Trophoblast cell (in vitro differentiated cells and primary cell): ENCODE data around the gene PRR12.
A peak's percentile ranks its signal among the peaks of the same experiment; 100 is the strongest.

ENCODE experiments used
- DNase-seq, 2 donors: peaks; one replicate each; pipeline ENCODE4 v3.0.0-alpha.2; 2016
- H2AFZ ChIP-seq: 2 replicates; pipeline ENCODE4 v1.6.1; 2013; ENCODE audit warnings: low read length, moderate library complexity, mild to moderate bottlenecking; ENCODE audit not compliant: insufficient read depth, poor library complexity
- H2AK5ac ChIP-seq: 2 replicates; pipeline ENCODE4 v1.6.1; 2013; ENCODE audit warnings: mild to moderate bottlenecking, low read length
- H2BK120ac ChIP-seq: 2 replicates; pipeline ENCODE4 v1.6.1; 2013; ENCODE audit warnings: low read length, mild to moderate bottlenecking, moderate library complexity; ENCODE audit not compliant: insufficient read depth, poor library complexity
- H2BK12ac ChIP-seq: 2 replicates; pipeline ENCODE4 v1.6.1; 2013; ENCODE audit warnings: mild to moderate bottlenecking, low read length, moderate library complexity
- H2BK5ac ChIP-seq: 2 replicates; pipeline ENCODE4 v1.6.1; 2013; ENCODE audit warnings: low read length, low read depth, moderate library complexity, mild to moderate bottlenecking; ENCODE audit not compliant: poor library complexity
- H3K14ac ChIP-seq: 2 replicates; pipeline ENCODE4 v1.6.1; 2013; ENCODE audit warnings: mild to moderate bottlenecking, low read length
- H3K18ac ChIP-seq: 2 replicates; pipeline ENCODE4 v1.6.1; 2013; ENCODE audit warnings: mild to moderate bottlenecking, low read length
- H3K23ac ChIP-seq: 2 replicates; pipeline ENCODE4 v1.6.1; 2013; ENCODE audit warnings: low read length
- H3K27ac ChIP-seq: 2 replicates; pipeline ENCODE4 v1.5.1; 2013; ENCODE audit warnings: low read depth, mild to moderate bottlenecking, inconsistent platforms, low read length, moderate library complexity
- H3K27me3 ChIP-seq: 2 replicates; pipeline ENCODE4 v1.6.1; 2013; ENCODE audit warnings: inconsistent platforms, mild to moderate bottlenecking, low read length, moderate library complexity; ENCODE audit not compliant: insufficient read depth
- H3K36me3 ChIP-seq, 2 experiments: 1 replicate in 1 of 2; 2 replicates in 1 of 2; pipeline ENCODE4 v1.6.1; 2013; ENCODE audit warnings: low read length in 2 of 2, mild to moderate bottlenecking in 2 of 2, moderate library complexity in 1 of 2; ENCODE audit not compliant: insufficient read depth in 2 of 2, control insufficient read depth in 1 of 2
- H3K4ac ChIP-seq: 2 replicates; pipeline ENCODE4 v1.6.1; 2013; ENCODE audit warnings: low read depth, mild to moderate bottlenecking, low read length, moderate library complexity
- H3K4me1 ChIP-seq, 2 experiments: 1 replicate in 1 of 2; 2 replicates in 1 of 2; pipeline ENCODE4 v1.6.1; 2013; ENCODE audit warnings: low read length in 2 of 2, mild to moderate bottlenecking in 2 of 2, moderate library complexity in 1 of 2; ENCODE audit not compliant: insufficient read depth in 2 of 2, control insufficient read depth in 1 of 2
- H3K4me2 ChIP-seq: 2 replicates; pipeline ENCODE4 v1.6.1; 2013; ENCODE audit warnings: inconsistent platforms, mild to moderate bottlenecking, low read length, moderate library complexity
- H3K4me3 ChIP-seq: 2 replicates; pipeline ENCODE4 v1.5.1; 2013; ENCODE audit warnings: mild to moderate bottlenecking, low read depth, low read length, inconsistent platforms
- H3K79me1 ChIP-seq: one replicate; pipeline ENCODE4 v1.6.1; 2013; ENCODE audit warnings: low read length
- H3K79me2 ChIP-seq: 2 replicates; pipeline ENCODE4 v1.6.1; 2013; ENCODE audit warnings: low read length, mild to moderate bottlenecking; ENCODE audit not compliant: control insufficient read depth, insufficient read depth, poor library complexity
- H3K9ac ChIP-seq: 2 replicates; pipeline ENCODE4 v1.6.1; 2013; ENCODE audit warnings: mild to moderate bottlenecking, low read length
- H3K9me3 ChIP-seq: 2 replicates; pipeline ENCODE4 v1.6.1; 2013; ENCODE audit warnings: low read depth, mild to moderate bottlenecking, control low read depth, inconsistent platforms, low read length; ENCODE audit not compliant: insufficient read depth
- H4K12ac ChIP-seq: 2 replicates; pipeline ENCODE4 v1.6.1; 2013; ENCODE audit warnings: low read depth, mild to moderate bottlenecking, low read length, moderate library complexity
- H4K8ac ChIP-seq: 2 replicates; pipeline ENCODE4 v1.6.1; 2013; ENCODE audit warnings: low read depth, mild to moderate bottlenecking, low read length, moderate library complexity
- H4K91ac ChIP-seq: one replicate; pipeline ENCODE4 v1.6.1; 2013; ENCODE audit warnings: low read depth, mild to moderate bottlenecking, low read length, moderate library complexity
- WGBS: extraction: QIAGEN DNeasy Blood & Tissue Kit; methylation state at CpG from one replicate; pipeline ENCODE4 v1.1.7; 2013; ENCODE audit warnings: missing lambda C conversion rate; ENCODE audit not compliant: insufficient read length, insufficient coverage; ENCODE audit errors: extremely low coverage; 5-methylcytosine and 5-hydroxymethylcytosine counted together

PRR12 gene

GRCh38 chr19:49583239-49583638 lies 7.7 kb upstream of the PRR12 start:
- Histone ChIP-seq H4K8ac (no peak overlapping the region), H2BK120ac (no peak overlapping the region), H3K9ac (no peak overlapping the region), H3K36me3 (no peaks in the 10 kb centered on the region), H3K79me1 (peaks cover 11% of the 10 kb centered on the region), H3K79me2 (peaks cover 6% of the 10 kb centered on the region), H3K18ac (no peak overlapping the region), H3K14ac (no peak overlapping the region), H3K9me3 (no peaks in the 10 kb centered on the region), H3K4me2 (no peak overlapping the region), H2BK12ac (no peak overlapping the region), H2BK5ac (no peak overlapping the region), H4K91ac (no peak overlapping the region), H3K23ac (no peak overlapping the region), H4K12ac (no peak overlapping the region), H2AFZ (no peak overlapping the region), H3K27me3 (no peaks in the 10 kb centered on the region), H2AK5ac (no peak overlapping the region), H3K4me3 (no peak overlapping the region), H3K4me1 (peaks cover 0 to 11% of the 10 kb centered on the region in 2 experiments), H3K4ac (no peak overlapping the region), H3K27ac (no peak overlapping the region)
- WGBS: no CpG with 5 or more reads among the region's 2 CpGs
- no peak for DNase-seq

DNA sequence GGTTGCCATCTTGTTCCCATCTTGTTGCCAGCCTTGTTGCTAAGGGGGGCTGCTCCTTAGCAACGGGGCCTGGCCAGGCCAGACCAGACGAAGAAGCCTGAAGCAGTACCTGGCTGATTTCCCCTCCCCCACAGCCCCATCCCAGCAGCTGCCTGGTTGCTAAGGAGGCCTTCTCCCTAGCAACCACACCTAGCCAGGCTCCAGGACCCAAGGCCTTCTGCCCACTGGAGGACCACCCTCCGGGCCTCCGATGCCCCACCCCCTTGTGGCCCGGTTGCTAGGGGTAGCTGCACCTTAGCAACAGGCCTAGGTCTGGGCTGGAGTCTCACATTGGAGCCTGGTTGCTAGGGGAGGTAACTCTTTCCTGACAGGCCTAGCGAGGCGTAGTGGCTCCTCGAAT lies 6.0 kb upstream of the PRR12 start:
- no peak overlapping the region for H4K12ac ChIP-seq
- H3K18ac ChIP-seq: no peak overlapping the region
- no peak overlapping the region for H2BK12ac ChIP-seq
- H3K14ac ChIP-seq: no peak overlapping the region
- H3K4me2 ChIP-seq: no peak overlapping the region
- H4K91ac ChIP-seq: no peak overlapping the region
- no peak overlapping the region for H4K8ac ChIP-seq
- H3K23ac ChIP-seq: no peak overlapping the region
- H3K9me3 ChIP-seq: no peaks in the 10 kb centered on the region
- H2BK120ac ChIP-seq: no peak overlapping the region
- no peaks in the 10 kb centered on the region for H3K27me3 ChIP-seq
- H2AK5ac ChIP-seq: no peak overlapping the region
- no peaks in the 10 kb centered on the region for H3K36me3 ChIP-seq
- no peak overlapping the region for H3K9ac ChIP-seq
- no peak overlapping the region for H3K4me3 ChIP-seq
- no peak for DNase-seq
- H3K79me2 ChIP-seq: peaks cover 3% of the 10 kb centered on the region
- peaks cover 11% of the 10 kb centered on the region for H3K79me1 ChIP-seq
- no peak overlapping the region for H3K27ac ChIP-seq
- H3K4me1 ChIP-seq: peaks cover 0 to 13% of the 10 kb centered on the region in 2 experiments
- H2BK5ac ChIP-seq: no peak overlapping the region
- H3K4ac ChIP-seq: no peak overlapping the region
- no peak overlapping the region for H2AFZ ChIP-seq
- no CpG with 5 or more reads among the region's 8 CpGs for WGBS

DNA sequence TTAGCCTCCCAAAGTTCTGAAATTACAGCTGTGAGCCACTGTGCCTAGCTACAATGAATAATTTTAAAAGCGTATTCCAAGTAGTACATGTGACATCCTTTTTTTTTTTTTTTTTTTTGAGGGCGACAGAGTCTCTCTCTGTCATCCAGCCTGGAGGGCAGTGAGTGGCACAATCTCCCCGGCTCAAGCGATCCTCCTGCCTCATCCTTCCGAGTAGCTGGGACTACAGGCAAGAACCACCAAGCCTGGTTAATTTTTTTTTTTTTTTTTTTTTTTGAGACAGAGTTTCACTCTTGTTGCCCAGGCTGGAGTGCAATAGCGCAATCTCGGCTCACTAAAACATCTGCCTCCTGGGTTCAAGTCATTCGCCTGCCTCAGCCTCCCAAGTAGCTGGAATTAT lies 3.8 kb upstream of the PRR12 start:
- no peak overlapping the region for H3K14ac ChIP-seq
- no peak overlapping the region for H3K4me2 ChIP-seq
- no peak overlapping the region for H4K91ac ChIP-seq
- H2AFZ ChIP-seq: no peak overlapping the region
- H3K27ac ChIP-seq: no peak overlapping the region
- peaks cover 14% of the 10 kb centered on the region for H3K79me2 ChIP-seq
- H4K8ac ChIP-seq: no peak overlapping the region
- H3K79me1 ChIP-seq: peaks cover 19% of the 10 kb centered on the region
- no peak overlapping the region for H4K12ac ChIP-seq
- peaks cover 5 to 10% of the 10 kb centered on the region in 2 experiments for H3K4me1 ChIP-seq
- H2AK5ac ChIP-seq: no peak overlapping the region
- WGBS: no CpG with 5 or more reads among the region's 8 CpGs
- H2BK5ac ChIP-seq: no peak overlapping the region
- H3K18ac ChIP-seq: no peak overlapping the region
- no peak overlapping the region for H2BK120ac ChIP-seq
- no peaks in the 10 kb centered on the region for H3K9me3 ChIP-seq
- H3K9ac ChIP-seq: no peak overlapping the region
- no peaks in the 10 kb centered on the region for H3K27me3 ChIP-seq
- H2BK12ac ChIP-seq: no peak overlapping the region
- no peak overlapping the region for H3K23ac ChIP-seq
- no peak overlapping the region for H3K4ac ChIP-seq
- peak; percentile 29 to 58 for DNase-seq
- H3K4me3 ChIP-seq: no peak overlapping the region
- H3K36me3 ChIP-seq: no peaks in the 10 kb centered on the region

DNA sequence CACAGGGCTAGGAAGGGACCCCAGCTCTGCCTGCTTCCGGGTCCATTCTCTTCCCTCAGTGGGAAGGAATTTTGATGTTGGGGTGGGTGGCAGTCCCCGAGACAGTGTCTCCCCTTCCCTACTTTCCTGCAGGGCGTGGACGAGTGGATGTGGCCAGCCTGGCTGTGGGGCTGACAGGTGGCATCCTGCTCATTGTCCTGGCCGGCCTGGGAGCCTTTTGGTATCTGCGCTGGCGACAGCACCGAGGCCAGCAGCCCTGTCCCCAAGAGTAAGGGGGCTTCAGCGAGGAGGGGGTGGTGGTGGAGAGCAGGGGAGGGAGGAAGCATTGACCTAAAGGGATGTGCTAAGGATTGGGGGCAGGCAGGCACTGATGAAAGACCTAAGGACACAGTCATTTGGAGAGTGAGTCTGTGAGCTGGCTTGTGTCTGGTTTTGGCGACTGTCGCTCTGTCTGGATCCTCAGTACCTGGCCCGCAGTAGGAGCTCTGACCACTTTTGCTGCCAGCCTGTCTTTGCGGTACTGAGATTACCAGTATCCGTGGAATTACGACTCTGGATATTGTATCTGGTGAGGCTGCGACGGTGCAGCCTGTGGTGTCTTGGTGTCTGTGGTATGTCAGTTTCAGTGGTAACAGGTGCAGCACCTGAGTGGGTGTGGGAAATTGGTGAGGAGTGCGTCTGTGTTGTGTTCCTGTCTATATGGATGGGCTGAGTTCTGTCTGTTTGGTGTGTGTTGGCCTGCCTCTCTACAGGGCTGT lies 2.4 kb upstream of the PRR12 start:
- no CpG with 5 or more reads among the region's 18 CpGs for WGBS
- Histone ChIP-seq H3K27me3 (no peaks in the 10 kb centered on the region), H3K36me3 (no peaks in the 10 kb centered on the region), H3K79me2 (peaks cover 14% of the 10 kb centered on the region), H2BK5ac (no peak overlapping the region), H4K8ac (no peak overlapping the region), H3K9me3 (no peaks in the 10 kb centered on the region), H2AK5ac (no peak overlapping the region), H3K4me2 (no peak overlapping the region), H2BK12ac (no peak overlapping the region), H3K4me3 (no peak overlapping the region), H3K27ac (no peak overlapping the region), H2BK120ac (no peak overlapping the region), H2AFZ (no peak overlapping the region), H3K9ac (no peak overlapping the region), H4K12ac (no peak overlapping the region), H3K23ac (no peak overlapping the region), H3K4ac (no peak overlapping the region), H4K91ac (no peak overlapping the region), H3K79me1 (peaks cover 20% of the 10 kb centered on the region), H3K18ac (no peak overlapping the region), H3K14ac (no peak overlapping the region), H3K4me1 (peaks cover 5 to 11% of the 10 kb centered on the region in 2 experiments)
- DNase-seq: peak; percentile 1 to 9
